ENCODE data around the gene OBP2B.
"Not testable (repeated sequence)": the region's sequence is repeated elsewhere in the genome, so short reads cannot be mapped to it uniquely, and the experiment has no call there.

OBP2B gene

DNA sequence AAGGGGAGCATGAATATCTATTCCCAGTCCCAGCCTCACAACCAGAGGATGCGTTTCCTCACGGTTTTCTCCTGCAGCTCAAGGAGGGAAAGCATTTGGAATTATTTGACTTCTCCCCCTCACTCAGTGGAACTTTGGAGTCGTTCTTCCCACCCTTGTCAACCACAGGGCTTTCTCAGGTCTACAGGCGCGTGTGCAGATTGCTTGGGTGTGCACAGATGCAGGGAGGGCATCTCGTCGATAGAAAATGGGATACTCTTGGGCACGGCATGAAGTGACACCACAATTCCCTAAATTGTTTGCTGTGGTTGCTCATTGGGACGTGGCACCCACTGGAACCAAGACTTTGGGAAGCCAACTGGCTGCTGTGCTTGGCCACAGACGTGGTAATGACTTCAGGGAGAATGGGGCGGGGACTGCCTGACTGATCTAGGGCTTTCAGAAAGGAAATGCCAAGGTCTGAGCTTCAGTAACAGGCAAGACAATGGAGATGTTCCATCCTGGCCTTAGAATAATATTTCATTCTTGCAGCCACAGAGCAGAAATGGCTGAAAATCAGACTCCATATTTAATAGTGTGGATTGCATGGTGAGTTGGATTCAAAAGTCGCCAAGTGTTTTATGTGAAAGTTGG lies 12.2 kb upstream of the OBP2B start:
- no peak for DNase-seq (ENCODE audit: low read depth in 2 of 2)

- not testable (repeated sequence) for DNase-seq (ENCODE audit: low read depth in 2 of 2)
Measured at GRCh38 chr9:133218049-133218975, 9.3 kb upstream of the OBP2B start.

- DNase-seq (ENCODE audit: low read depth in 2 of 2): not testable (repeated sequence)
Measured at GRCh38 chr9:133217333-133217988, 8.4 kb upstream of the OBP2B start.

DNA sequence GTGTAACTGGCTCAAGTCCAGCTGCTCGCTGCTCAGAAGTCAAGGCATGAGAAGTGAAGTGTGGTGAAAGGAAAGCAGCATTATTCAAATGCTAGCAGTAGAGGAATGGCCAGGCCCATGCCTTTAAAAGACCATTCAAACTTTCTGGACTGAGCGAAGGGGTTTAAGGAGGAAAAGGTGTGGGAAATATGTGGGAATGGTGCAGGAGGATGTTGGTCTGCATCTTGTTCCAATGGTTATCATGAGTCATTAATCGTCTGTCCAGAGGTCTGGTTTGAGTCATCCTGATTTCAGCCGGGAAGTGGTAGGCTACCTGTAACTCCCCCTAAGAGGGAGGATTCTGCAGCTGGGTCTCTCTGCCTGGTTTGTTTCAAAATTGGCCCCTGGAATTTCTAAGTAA lies 5.2 kb upstream of the OBP2B start:
- not testable (repeated sequence) for DNase-seq (ENCODE audit: low read depth in 2 of 2)

DNA sequence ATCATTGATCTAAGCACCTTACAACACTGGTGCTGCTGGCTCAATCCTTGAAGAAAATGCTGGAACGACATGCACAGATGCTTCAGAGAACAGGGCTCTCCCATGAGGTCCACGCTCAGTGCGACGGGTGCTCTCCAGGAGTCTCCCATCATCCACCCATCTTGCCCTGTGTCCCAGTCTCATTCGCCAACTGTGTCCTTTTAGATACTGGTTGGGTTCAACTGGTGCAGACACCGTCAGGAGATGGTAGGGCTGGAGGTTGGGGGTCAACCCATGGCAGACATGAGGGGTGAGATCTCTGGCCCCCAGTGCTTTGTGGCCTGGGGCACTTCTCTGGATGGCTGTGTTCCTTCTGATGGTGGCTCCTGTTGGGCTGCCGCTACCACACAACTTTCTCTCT lies 1.6 kb upstream of the OBP2B start:
- DNase-seq (ENCODE audit: low read depth in 2 of 2): no peak

- DNase-seq (ENCODE audit: low read depth in 2 of 2): no peak
Measured at GRCh38 chr9:133210202-133210532, 1.1 kb upstream of the OBP2B start.

GRCh38 chr9:133209327-133210201 lies 514 bp upstream of the OBP2B start:
- DNase-seq (ENCODE audit: low read depth in 2 of 2): not testable (repeated sequence)

DNA sequence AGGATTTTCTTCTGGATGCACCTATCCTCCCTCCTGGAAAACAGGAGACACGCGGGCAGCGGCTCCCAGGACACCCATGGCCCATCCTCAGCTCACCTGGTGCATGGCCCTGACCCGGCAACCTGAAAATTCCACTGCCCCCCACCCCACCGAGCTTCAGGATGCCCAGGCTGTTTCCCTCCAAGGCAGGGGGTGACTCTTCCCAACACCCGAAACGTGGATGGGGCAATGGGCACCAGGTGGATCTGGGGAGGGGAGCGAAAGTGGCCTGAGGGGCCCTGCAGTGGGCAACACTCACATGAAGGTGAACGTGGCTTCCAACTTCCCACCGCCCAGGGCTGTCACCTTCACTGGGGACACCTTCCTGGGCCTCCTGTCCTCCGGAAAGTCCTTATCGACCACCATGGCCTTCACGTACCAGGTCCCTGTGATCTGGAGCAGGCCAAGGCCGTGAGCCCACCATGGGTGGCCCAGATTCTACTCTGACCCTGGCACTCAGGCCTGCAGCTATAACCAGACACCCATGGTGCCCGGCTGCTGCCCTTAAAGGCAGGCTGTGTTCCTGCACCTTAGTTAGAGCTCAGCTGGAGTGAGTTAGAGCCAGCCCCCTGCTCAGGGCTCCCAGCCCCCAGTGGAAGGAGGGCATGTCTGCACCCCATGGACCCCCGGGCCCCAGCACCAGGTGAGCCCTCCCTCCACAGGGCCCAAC lies 725 bp downstream of the OBP2B start:
- DNase-seq (ENCODE audit: low read depth in 2 of 2): not testable (repeated sequence)

DNA sequence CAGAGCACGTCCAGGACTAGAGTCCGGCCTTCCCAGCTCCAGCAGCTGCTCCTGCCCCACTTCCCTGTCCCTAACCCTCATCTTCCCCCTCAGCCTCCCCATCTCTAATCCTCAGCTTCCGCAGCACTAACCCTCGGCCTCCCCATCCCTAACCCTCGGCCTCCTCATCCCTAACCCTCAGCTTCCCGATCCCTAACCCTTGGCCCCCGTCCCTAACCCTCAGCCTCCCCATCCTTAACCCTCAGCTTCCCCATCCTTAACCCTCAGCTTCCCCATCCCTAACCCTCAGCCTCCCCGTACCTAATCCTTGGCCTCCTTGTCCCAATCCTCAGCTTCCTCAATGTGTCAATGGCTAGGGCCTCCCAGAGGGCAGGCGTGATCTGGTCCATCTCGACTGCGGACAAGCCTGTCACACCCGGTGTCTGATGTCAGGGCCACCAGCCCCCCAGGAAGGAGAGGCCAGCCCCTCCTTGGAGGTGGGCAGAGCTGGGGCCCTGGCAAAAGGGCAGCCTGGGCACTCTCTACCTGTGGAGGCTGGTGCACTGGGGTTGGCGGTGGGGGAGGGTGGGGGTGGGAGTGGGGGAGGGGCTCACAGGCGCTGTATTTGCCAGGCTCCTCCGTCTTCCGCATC lies 1.4 kb downstream of the OBP2B start:
- no peak for DNase-seq (ENCODE audit: low read depth in 2 of 2)

GRCh38 chr9:133207021-133207531 lies 2.0 kb downstream of the OBP2B start:
- no peak for DNase-seq (ENCODE audit: low read depth in 2 of 2)

DNA sequence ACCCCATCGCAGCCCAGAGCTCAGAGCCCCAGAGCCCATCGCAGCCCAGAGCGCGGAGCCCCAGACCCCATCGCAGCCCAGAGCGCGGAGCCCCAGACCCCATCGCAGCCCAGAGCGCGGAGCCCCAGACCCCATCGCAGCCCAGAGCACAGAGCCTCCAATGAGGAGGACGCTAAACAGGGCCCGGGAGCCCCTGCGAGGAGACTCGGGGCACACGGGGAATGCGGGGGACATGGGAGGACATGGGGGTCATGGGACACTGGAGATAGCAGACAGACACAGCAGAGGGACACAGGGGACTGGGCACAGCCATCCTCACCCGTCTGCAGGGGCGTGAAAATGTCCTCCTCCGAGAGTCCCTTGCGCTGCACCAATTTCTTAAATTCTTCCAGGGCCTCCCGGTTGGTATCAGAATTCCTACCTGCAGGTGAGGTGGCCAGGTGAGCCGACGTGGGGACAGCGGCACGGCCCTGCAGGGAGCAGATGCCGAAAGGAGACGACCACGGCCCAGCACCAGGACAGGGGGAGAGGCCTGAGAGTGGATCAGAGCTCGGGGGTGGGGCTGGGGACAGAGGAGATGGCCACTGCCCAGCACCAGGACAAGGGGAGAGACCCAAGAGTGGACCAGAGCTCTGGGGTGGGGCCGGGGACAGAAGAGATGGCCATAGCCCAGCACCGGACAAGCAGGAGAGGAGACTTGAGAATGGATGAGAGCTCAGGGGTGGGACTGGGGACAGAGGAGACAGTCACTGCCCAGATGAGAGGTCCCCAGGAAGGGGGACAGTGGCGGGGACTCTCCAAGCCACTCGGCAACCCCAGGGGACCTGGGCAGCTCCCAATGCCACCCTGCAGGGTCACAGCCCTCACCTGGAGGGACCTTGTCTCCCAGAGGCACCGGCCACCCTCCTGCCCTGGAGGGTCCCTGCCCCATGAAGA lies 2.8 kb downstream of the OBP2B start:
- no peak for DNase-seq (ENCODE audit: low read depth in 2 of 2)

GRCh38 chr9:133205481-133205887 lies 3.6 kb downstream of the OBP2B start:
- not testable (repeated sequence) for DNase-seq (ENCODE audit: low read depth in 2 of 2)

DNA sequence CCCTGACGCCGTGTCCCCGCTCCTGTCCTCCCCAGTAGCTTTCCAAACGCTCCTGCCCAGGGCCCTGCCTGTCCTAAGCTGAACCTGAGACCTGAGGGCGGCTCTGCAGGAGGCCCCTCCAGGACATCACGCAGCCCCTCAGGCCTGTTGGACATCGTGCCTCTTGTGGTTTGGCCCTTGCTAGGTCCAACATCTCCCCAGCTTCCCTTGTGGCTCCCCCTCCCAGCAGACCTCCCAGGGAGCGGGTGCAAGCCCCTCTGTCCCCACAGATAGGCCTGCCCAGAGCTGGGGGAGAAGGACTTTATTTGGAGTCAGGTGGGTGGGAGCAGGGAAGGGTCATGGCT lies 4.1 kb downstream of the OBP2B start:
- no peak for DNase-seq (ENCODE audit: low read depth in 2 of 2)

DNA sequence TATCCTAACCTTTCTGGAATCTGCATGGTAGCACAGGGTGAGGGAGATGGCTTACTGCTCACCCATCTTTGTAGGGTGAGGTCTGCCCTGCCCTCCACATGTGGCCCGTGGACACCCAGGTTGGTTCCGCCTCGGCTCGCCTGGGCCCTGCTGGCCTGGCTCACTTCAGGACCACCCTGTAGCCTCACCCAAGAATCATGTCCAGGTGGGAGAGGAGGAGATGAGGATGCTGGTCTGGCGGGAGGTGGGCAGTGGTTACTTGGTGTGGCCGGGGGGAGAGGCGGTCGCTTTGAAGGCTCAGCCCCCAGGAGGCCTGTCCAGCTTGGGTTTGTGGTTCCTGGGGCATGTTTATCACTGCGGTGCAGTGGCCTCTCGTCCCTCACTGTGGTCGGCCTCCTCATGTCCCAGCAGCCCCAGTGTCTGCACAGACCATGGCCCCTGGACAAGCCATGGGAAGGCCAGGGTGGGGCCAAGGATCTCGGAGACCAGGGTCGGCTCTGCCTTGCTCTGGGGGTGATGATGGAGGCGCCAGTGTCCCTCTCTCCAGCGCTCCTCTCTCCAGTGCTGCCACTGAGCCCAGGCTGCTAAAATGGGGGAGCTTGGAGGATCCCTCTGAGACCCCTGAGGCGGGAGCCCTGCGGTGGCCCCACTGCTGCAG lies 4.6 kb downstream of the OBP2B start:
- DNase-seq (ENCODE audit: low read depth in 2 of 2): no peak

DNA sequence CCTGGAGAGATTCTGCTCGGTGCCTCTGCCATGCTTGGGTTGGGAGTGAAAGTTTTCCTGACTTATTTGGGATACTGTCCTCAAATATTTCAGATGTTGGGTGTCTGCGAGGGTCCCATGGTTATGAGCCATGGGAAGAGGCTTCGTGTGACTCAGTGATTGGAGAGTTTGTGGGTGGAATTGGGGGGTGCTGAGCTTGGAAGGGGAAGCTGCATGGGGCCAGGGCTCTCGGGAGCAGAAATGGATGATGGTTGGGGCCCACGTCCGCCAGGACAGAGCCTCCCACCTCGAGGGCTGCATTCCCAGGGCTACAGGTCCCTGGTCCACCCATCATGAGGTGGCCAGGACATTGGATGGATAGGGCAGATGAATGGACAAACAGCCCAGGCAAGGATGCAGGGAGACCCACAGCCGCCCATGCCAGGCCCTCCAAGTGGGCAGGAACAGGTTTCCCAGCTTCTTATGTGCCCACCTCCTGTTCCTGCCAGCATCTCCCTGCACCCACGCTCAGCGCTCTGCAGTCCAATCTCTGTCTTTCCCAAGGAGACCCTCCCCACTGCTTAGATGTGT lies 5.5 kb downstream of the OBP2B start:
- no peak for DNase-seq (ENCODE audit: low read depth in 2 of 2)

DNA sequence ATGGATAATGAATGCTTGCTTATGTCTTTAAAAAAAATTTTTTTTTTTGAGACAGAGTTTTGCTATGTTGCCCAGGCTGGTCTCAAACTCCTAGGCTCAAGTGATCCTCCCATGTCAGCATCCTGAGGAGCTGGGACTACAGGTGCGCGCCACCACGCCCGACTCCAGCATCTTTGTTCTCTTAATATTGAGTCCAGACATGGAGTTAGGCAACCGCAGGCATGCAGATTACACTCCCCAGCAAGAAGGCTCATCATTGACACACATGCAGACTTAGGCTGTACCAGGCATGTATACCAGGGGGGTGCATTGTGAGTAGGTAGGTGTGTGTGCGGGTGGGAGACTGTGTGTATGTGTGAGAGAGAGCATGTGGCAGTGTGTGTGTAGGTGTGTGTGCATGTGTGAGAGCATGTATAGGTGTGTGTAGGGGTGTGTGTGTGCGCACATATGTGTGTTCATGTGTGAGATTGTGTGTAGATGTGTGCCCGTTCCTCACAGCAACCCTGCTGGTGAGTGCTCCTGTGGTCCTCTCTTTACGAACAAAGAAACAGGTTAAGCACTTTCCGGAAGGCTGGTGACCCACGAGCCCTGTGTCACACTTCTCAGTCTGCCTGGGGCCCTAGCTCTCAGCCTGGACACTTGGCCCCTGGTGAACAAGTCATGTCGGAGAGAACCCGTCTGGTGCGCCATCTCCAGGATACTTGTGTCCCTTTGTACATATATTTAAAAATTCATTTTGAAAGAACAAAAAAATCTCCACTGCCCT lies 6.2 kb downstream of the OBP2B start:
- no peak for DNase-seq (ENCODE audit: low read depth in 2 of 2)

- DNase-seq (ENCODE audit: low read depth in 2 of 2): no peak
Measured at GRCh38 chr9:133202145-133202513, 6.9 kb downstream of the OBP2B start.

All from stimulated activated CD4-positive, alpha-beta T cell treated with anti-CD3 and anti-CD28 coated beads, Interleukin-1b, Interleukin-23, amount 100 ng/mL, for 1 hour (primary cell).